Keratinocyte (primary cell): ENCODE results near the gene RHBDD1.

Source experiments
- CTCF ChIP-seq, 3 experiments: IDR thresholded peaks in 1 of 3; conservative IDR thresholded peaks in 1 of 3; optimal IDR thresholded peaks in 1 of 3; 2 replicates in 2 of 3; 3 replicates in 1 of 3; pipeline versions ENCODE3 to v1.5.1; 2011; ENCODE audit warnings: low read length in 3 of 3, mild to moderate bottlenecking in 3 of 3, moderate library complexity in 2 of 3, control low read depth in 1 of 3, inconsistent platforms in 1 of 3; ENCODE audit not compliant: insufficient read depth in 2 of 3; ENCODE audit errors: extremely low read depth in 1 of 3
- EZH2 ChIP-seq: IDR thresholded peaks from one replicate; pipeline ENCODE4 v1.6.1; 2012; ENCODE audit warnings: inconsistent platforms, mild to moderate bottlenecking, low read length, moderate library complexity

- TF ChIP-seq CTCF (optimal IDR thresholded peaks at IDR 0.05 in 1 of 3, IDR thresholded peaks at IDR 0.05 in 1 of 3, conservative IDR thresholded peaks at IDR 0.05 in 1 of 3; ENCODE audit: extremely low read depth in 1 of 3, insufficient read depth in 2 of 3, low read length in 3 of 3) (no peak), EZH2 (no peak)
These were observed 69.9 kb downstream of the RHBDD1 start for GRCh38 chr2:226905718-226906117.
